ENCODE results near the gene AGR2.

GRCh38 chr7:16803881-16804673 lies 722 bp downstream of the AGR2 start:
- TF ChIP-seq ZFX (IDR thresholded peaks at IDR 0.05) (no peak), POLR2A (IDR thresholded peaks at IDR 0.05; ENCODE audit: borderline replicate concordance, extremely low read depth, insufficient read depth, insufficient read length) (no peak), POLR2AphosphoS5 (IDR thresholded peaks at IDR 0.05; ENCODE audit: low read depth, low read length) (no peak), SP1 (IDR thresholded peaks at IDR 0.05; ENCODE audit: low read depth) (no peak)
- TF ChIP-seq, protein P1, sequence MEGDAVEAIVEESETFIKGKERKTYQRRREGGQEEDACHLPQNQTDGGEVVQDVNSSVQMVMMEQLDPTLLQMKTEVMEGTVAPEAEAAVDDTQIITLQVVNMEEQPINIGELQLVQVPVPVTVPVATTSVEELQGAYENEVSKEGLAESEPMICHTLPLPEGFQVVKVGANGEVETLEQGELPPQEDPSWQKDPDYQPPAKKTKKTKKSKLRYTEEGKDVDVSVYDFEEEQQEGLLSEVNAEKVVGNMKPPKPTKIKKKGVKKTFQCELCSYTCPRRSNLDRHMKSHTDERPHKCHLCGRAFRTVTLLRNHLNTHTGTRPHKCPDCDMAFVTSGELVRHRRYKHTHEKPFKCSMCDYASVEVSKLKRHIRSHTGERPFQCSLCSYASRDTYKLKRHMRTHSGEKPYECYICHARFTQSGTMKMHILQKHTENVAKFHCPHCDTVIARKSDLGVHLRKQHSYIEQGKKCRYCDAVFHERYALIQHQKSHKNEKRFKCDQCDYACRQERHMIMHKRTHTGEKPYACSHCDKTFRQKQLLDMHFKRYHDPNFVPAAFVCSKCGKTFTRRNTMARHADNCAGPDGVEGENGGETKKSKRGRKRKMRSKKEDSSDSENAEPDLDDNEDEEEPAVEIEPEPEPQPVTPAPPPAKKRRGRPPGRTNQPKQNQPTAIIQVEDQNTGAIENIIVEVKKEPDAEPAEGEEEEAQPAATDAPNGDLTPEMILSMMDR (IDR thresholded peaks at IDR 0.05 in 2 of 3, conservative IDR thresholded peaks at IDR 0.05 in 1 of 3; ENCODE audit: borderline replicate concordance in 1 of 3, insufficient read depth in 1 of 3, low read depth in 2 of 3, low read length in 2 of 3): no peak
- TF ChIP-seq, protein P2, sequence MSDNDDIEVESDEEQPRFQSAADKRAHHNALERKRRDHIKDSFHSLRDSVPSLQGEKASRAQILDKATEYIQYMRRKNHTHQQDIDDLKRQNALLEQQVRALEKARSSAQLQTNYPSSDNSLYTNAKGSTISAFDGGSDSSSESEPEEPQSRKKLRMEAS (IDR thresholded peaks at IDR 0.05): no peak
